ENCODE measurements around the gene RIPOR3. TPM values are rescaled to one million over a fixed set of nuclear protein-coding genes. Genes with fewer than 3 reads are reported as not detected.

The RIPOR3 gene
- total RNA-seq, 1 experiment from 2014 or later = 1.8 TPM

DNA sequence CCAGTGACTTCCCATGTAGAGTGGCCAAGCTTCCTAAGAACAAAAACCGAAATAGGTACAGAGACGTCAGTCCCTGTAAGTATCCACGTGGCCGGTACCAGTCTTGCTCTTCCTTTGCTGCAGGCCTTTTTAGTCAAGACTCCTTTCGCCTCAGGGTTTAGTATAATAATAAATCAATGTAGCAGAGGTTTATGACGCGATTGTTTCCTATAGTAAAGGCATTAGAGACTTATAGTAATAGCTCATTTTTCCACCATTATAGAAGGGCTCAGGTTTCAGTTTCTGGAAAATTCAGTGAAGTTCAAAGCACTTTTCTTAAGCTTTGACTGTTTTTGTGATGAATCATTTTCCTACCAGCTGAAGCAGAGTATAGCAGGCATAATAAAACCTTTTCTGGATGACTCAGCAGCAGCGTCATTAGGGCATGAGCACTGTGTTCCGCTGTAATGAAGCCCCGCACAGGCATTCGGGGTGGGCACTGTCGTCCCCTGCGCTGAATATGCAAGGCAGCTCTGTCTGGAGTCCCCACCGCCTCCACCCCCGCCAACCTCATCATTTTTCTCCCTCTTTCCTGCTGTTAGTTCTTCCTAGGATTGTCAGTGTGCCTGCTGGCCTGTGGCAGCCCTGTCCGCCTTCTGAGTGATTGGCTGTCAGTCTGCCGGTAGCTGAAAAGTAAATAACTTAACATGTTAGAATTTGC, 129.8 kb downstream of the RIPOR3 start:
- DNase-seq (ENCODE audit: low read depth in 1 of 2, low spot score in 2 of 2) = peak; percentile 92
- peaks cover 45% of the 10 kb centered on the region for H3K4me1 ChIP-seq (replicated peaks)
- no peak overlapping the region; the same call in 1 of the 2 replicates for H3K4me3 ChIP-seq
- no peaks in the 10 kb centered on the region for H3K27me3 ChIP-seq (replicated peaks)
- H3K9me3 ChIP-seq (replicated peaks) = no peaks in the 10 kb centered on the region
- peak overlapping the region; percentile 83 for H3K27ac ChIP-seq
- peaks cover 46% of the 10 kb centered on the region for H3K36me3 ChIP-seq

DNA sequence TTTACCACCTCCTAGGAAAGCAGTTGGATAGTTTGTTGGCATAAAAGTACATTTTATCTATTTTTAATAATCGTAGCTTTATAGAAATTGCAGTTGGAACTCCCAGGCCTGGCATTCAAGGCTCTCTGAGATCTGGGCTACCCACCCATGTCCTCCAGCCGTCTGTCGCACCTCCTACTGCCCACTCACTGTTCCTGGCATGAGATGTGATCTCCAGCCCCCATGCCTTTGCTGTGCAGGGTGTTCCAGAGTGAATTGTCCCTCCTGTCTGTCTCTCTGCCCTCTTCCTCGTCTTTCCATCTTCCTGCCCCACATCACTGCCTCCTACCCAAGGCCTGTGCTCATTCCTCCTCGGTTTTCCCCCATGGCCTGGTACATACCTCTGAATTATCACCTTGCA, 130.5 kb downstream of the RIPOR3 start:
- Histone ChIP-seq H3K4me3 (no peak overlapping the region; the same call in 1 of the 2 replicates), H3K4me1 (replicated peaks) (peaks cover 45% of the 10 kb centered on the region)

DNA sequence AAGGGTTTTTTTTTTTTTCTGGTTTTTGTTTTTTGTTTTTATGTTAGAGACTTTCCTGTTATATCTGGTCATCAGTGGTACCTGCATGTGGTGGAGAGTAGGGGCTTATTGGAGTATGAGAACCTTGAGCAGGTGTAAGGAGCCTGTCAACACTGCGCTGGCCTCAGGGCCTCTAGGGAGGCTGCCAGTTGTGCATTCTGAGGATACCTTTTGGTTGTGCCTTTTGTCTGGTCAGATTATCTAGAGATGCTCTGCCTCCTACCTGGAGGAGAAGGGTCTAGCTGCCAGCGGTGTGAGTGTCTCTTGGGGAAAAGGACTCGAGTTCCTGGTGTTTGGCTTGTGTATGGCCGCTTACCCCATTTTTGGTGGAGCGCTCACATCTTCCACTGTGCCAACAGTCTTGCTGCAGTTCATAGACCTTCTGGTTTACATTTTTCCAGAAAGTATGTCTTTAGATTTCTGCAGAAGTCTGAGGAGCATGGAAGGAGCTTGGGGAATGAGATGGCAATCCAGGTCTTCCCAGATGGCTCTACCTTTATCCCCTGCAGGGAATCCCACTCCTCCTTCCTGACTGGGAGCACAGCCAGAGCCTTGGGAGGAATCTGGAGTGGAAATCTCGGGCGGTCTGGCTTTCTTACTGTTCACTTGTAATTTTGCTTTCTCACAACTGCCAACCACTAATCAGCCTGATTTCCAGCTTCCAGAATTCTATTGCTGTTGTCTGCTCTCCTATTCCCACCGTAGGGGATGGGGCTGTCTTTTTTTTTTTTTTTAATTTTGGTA, 131.3 kb downstream of the RIPOR3 start:
- Histone ChIP-seq H3K4me3 (no peak overlapping the region), H3K27ac (peak overlapping the region; percentile 83), H3K4me1 (replicated peaks) (peaks cover 45% of the 10 kb centered on the region), H3K36me3 (peaks cover 39% of the 10 kb centered on the region), H3K9me3 (replicated peaks) (no peaks in the 10 kb centered on the region), H3K27me3 (replicated peaks) (no peaks in the 10 kb centered on the region)
- no peak for DNase-seq (ENCODE audit: low read depth in 1 of 2, low spot score in 2 of 2)

More for the DNA sequence above, 130.5 kb downstream of the RIPOR3 start:
- no peak for DNase-seq (ENCODE audit: low read depth in 1 of 2, low spot score in 2 of 2)
- Histone ChIP-seq H3K36me3 (peaks cover 45% of the 10 kb centered on the region), H3K9me3 (replicated peaks) (no peaks in the 10 kb centered on the region), H3K27me3 (replicated peaks) (no peaks in the 10 kb centered on the region), H3K27ac (peak overlapping the region; percentile 83)

DNA sequence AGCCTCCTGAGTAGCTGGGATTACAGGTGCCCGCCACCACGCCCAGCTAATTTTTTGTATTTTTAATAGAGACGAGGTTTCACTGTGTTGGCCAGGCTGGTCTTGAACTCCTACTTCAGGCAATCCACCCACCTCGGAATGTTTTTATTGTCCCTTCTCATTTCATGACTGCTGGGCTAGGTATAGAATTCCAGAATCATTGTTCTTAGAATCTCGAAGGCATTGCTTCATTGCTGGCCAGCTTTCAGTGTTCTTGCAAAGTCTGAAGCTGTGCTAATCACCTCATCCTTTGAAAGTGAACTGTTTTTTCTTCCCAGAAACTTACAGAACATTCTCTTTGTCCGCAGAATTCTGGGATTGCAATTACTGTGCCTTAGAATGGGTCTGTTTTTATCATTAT, 132.2 kb downstream of the RIPOR3 start:
- peak overlapping the region; percentile 62; the same call in 1 of the 2 replicates for H3K27ac ChIP-seq
- peaks cover 31% of the 10 kb centered on the region for H3K36me3 ChIP-seq
- H3K4me1 ChIP-seq (replicated peaks) = peaks cover 45% of the 10 kb centered on the region
- no peaks in the 10 kb centered on the region for H3K9me3 ChIP-seq (replicated peaks)
- no peak for DNase-seq (ENCODE audit: low read depth in 1 of 2, low spot score in 2 of 2)
- H3K4me3 ChIP-seq = no peak overlapping the region
- H3K27me3 ChIP-seq (replicated peaks) = no peaks in the 10 kb centered on the region

DNA sequence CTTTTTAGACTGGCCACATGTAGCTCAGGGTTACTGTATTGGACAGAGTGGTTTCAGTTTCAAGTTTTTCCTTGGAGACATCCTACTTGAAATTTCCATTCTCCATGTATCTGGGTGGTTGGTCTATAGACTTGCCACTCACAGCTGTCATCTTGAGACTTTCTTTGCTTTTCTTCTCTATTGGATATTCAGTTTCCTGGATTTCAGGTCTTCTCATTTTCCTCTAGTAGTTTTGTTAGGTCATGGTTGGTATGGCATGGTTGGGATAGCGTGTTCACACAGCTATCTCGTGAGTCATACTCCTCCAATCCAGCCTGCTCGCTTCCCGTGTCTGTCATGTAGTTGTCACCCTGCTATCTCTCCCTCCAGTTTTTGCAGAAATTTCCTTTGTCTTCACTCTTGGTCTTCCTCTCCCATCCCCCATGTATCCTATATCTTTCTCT, 132.8 kb downstream of the RIPOR3 start:
- DNase-seq (ENCODE audit: low read depth in 1 of 2, low spot score in 2 of 2) = peak; percentile 82 to 86
- Histone ChIP-seq H3K27ac (peak overlapping the region; percentile 62), H3K4me3 (no peak overlapping the region), H3K9me3 (replicated peaks) (no peaks in the 10 kb centered on the region), H3K27me3 (replicated peaks) (no peaks in the 10 kb centered on the region), H3K4me1 (replicated peaks) (peaks cover 45% of the 10 kb centered on the region), H3K36me3 (peaks cover 27% of the 10 kb centered on the region)

DNA sequence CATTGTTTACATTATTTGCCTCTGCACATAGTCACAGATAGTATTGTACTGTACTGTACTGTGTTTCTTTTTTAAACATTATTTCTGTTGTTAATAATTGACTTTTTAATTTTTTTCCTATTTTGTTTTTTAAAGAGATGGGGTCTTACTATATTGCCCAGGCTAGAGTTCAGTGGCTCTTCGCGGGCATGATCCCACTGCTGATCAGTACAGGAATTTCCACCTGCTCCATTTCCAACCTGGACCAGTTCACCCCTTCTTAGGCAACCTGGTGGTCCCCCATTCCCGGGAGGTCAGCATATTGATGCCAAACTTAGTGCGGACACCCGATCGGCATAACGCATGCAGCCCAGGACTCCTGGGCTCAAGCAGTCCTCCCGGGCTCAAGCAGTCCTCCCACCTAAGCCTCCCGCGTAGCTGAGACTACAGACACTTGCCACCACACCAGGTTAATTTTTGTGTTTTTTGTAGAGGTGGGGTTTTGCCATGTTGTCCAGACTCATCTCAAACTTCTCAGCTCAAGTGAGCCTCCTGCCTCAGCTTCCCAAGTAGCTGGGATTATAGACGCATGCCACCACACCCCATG, 133.7 kb downstream of the RIPOR3 start:
- no peaks in the 10 kb centered on the region for H3K27me3 ChIP-seq (replicated peaks)
- no peaks in the 10 kb centered on the region for H3K9me3 ChIP-seq (replicated peaks)
- peak overlapping the region; percentile 62 for H3K27ac ChIP-seq
- H3K4me3 ChIP-seq = no peak overlapping the region
- H3K36me3 ChIP-seq = peaks cover 24% of the 10 kb centered on the region
- peaks cover 45% of the 10 kb centered on the region for H3K4me1 ChIP-seq (replicated peaks)
- no peak for DNase-seq (ENCODE audit: low read depth in 1 of 2, low spot score in 2 of 2)

DNA sequence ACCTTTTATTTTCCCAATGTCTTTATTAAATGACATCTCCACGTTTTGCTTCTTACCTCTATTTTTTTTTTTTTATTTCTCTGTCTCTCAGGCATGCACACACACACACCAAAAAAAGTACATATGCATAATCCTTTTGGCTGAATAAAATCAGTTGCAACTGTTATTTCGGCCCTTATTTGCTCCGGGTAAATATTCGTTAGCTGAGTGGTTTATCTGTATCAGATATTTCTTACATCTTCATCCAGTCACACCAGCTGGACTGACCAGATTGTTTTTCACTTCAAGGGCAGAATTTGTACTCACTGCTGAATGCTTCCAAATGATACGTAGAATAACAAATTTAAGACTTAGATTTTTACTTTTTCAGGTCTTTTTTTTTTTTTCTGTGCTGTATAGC, 135.7 kb downstream of the RIPOR3 start:
- Histone ChIP-seq H3K27me3 (replicated peaks) (no peaks in the 10 kb centered on the region), H3K36me3 (peaks cover 18% of the 10 kb centered on the region), H3K4me3 (no peak overlapping the region), H3K4me1 (replicated peaks) (peaks cover 31% of the 10 kb centered on the region), H3K9me3 (replicated peaks) (no peaks in the 10 kb centered on the region), H3K27ac (no peak overlapping the region)
- DNase-seq (ENCODE audit: low read depth in 1 of 2, low spot score in 2 of 2) = no peak

DNA sequence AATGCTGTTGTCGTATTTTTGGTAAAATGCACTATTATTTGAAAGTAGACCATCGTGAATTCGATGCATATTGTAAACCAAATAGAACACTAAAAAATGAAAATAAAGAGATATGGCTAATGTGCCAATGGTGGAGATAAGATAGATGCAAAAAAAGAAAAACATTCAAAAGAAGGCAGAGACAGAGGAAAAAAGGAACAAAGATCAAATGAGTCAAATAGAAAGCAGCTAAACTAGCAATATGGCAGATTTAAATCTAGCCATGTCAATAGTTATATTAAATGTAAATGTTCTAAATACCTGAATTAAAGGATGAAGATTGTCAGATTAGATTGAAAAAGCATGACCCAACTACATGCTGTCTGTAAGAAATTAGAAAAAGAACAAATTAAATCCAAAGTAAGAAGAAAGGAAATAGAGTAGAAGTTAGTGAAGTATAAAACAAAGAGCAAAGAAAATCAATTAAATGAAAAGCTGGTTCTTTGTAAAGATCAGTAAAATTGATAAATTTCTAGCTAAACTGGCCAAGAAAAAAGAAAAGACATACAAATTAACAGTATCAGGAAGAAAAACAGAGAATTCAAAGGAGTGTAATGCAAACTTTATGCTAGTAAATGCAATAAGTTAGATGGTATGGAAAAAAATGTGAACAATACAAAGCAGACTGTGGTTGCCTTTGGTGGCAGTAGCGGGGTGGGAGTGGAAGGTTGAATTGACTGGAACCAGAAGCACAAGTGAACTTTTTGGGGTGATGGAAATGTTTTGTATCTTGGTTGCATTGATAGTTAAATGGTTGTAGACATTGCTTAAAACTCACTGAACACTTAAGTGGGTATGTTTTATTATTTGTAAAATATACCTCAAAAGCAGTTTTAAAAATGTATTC, 136.4 kb downstream of the RIPOR3 start:
- peaks cover 26% of the 10 kb centered on the region for H3K4me1 ChIP-seq (replicated peaks)
- peaks cover 25% of the 10 kb centered on the region for H3K36me3 ChIP-seq
- no peak overlapping the region for H3K27ac ChIP-seq
- no peak overlapping the region for H3K4me3 ChIP-seq
- H3K27me3 ChIP-seq (replicated peaks) = no peaks in the 10 kb centered on the region
- DNase-seq (ENCODE audit: low read depth in 1 of 2, low spot score in 2 of 2) = no peak
- H3K9me3 ChIP-seq (replicated peaks) = no peaks in the 10 kb centered on the region

DNA sequence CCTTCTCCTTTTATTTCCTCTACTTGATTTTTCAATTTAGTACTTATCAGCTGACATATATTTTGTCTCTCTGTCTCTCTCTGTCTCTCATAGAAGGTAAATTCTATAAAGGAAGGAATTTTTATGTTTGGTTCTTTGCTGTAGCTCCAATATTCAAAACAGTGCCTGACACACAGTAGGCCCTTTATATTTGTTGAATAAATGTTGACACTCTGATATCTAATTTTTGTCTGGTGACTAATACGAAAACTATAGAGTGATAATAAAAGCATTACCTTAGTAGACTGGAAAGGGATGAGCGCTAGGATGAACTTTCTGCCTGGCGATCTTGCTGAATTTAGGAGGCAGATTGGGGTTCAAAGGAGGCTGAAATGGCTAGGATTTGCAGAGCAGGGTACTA, 138.4 kb downstream of the RIPOR3 start:
- no peaks in the 10 kb centered on the region for H3K9me3 ChIP-seq (replicated peaks)
- no peak overlapping the region for H3K27ac ChIP-seq
- no peak overlapping the region for H3K4me3 ChIP-seq
- H3K27me3 ChIP-seq (replicated peaks) = no peaks in the 10 kb centered on the region
- DNase-seq (ENCODE audit: low read depth in 1 of 2, low spot score in 2 of 2) = no peak
- peaks cover 11% of the 10 kb centered on the region for H3K4me1 ChIP-seq (replicated peaks)
- H3K36me3 ChIP-seq = peaks cover 36% of the 10 kb centered on the region

DNA sequence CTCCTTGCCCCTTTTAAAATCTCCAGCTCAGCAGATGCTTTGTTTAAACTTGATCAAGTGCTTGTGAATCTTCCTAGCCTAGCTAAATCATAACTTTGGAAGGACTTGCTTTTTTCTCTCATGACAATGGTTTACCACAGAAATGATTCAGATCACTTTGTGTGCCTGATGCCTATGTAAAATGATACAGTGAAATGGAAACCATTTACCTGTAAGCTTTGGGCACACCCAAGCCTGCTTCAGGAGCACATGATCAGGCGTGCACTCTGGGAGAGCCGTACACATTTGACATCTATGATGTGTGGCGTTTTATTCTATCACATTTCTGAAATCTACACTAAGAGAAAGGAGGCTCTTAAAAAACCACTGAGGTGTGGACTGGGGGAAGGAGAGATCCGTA, 140.1 kb downstream of the RIPOR3 start:
- DNase-seq (ENCODE audit: low read depth in 1 of 2, low spot score in 2 of 2) = no peak
- no peaks in the 10 kb centered on the region for H3K9me3 ChIP-seq (replicated peaks)
- peaks cover 13% of the 10 kb centered on the region for H3K4me1 ChIP-seq (replicated peaks)
- H3K36me3 ChIP-seq = peaks cover 32% of the 10 kb centered on the region
- H3K27me3 ChIP-seq (replicated peaks) = no peaks in the 10 kb centered on the region
- no peak overlapping the region for H3K4me3 ChIP-seq
- no peak overlapping the region for H3K27ac ChIP-seq

DNA sequence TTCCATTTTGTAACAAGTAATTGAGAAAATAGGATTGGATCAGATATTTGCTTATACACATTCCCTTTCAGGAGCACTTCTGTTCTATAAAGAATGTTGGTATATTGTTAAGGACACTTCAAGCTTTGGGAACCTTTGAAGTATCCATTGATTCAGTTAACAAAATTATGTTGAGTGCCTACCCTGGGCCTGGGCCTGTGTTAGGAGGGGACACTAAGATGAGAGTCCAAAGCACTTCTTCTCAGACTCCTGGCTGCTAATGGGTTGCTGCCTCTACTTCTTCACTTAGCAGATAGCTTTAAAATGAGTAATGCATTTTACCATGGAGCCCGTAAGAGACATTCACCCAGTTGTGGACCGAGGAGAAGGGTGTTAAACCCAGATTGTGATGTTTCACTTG, 140.8 kb downstream of the RIPOR3 start:
- Histone ChIP-seq H3K27me3 (replicated peaks) (no peaks in the 10 kb centered on the region), H3K9me3 (replicated peaks) (no peaks in the 10 kb centered on the region), H3K27ac (no peak overlapping the region), H3K4me1 (replicated peaks) (peaks cover 21% of the 10 kb centered on the region), H3K36me3 (peaks cover 32% of the 10 kb centered on the region), H3K4me3 (no peak overlapping the region)
- DNase-seq (ENCODE audit: low read depth in 1 of 2, low spot score in 2 of 2) = no peak

DNA sequence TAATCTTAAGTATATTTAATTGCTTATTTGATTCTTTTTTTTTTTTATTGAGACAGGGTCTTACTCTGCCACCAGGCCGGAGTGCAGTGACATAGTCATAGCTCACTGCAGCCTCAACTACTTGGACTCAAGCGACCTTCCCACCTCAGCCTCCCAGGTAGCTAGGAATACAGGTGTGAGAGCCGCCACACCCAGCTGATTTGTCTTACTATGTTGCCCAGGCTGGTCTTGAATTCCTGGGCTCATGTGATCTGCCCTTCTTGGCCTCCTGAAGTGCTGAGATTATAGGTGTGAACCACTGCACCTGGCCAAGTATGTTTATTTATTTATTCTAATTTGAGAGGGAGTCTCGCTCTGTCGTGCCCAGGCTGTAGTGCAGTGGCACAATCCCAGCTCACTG, 142.9 kb downstream of the RIPOR3 start:
- Histone ChIP-seq H3K36me3 (peaks cover 31% of the 10 kb centered on the region), H3K4me1 (replicated peaks) (peaks cover 42% of the 10 kb centered on the region), H3K27me3 (replicated peaks) (no peaks in the 10 kb centered on the region), H3K9me3 (replicated peaks) (no peaks in the 10 kb centered on the region), H3K4me3 (no peak overlapping the region), H3K27ac (no peak overlapping the region)
- DNase-seq (ENCODE audit: low read depth in 1 of 2, low spot score in 2 of 2) = no peak

DNA sequence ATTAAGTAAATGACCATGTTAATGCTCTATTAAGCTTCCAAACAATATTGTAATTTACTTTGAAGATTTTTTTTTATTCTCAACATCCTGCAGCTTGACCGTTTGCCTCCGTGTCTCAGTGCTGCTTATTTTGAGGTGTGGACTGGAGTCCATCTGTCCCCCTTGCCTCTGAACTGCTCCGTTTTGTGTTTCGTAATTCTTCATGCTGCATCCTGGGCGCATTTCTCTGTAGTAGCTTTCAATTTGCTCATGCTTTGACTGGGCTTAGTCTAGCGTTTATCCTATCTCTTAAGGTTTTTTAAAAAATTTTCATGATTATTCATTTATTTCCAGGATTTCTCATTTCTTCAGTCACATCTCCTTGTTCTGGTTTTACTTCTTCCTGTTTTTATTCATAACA, 143.4 kb downstream of the RIPOR3 start:
- H3K27ac ChIP-seq = no peak overlapping the region
- H3K4me3 ChIP-seq = no peak overlapping the region
- DNase-seq (ENCODE audit: low read depth in 1 of 2, low spot score in 2 of 2) = no peak
- peaks cover 46% of the 10 kb centered on the region for H3K4me1 ChIP-seq (replicated peaks)
- no peaks in the 10 kb centered on the region for H3K9me3 ChIP-seq (replicated peaks)
- H3K36me3 ChIP-seq = peaks cover 27% of the 10 kb centered on the region
- no peaks in the 10 kb centered on the region for H3K27me3 ChIP-seq (replicated peaks)

All from SJSA1 (cell line).